Amygdala (tissue), 56 donors: ENCODE data around the gene SETD1A.
A peak's percentile ranks its signal among the peaks of the same experiment; 100 is the strongest.

Source experiments
- DNase-seq, 56 donors: peaks; one replicate each; lab custom pipeline; 2025; lab: John Stamatoyannopoulos, UW

SETD1A gene

GRCh38 chr16:30992931-30993816 lies 35.6 kb downstream of the SETD1A start:
- no peak for DNase-seq

GRCh38 chr16:30995927-30996323 lies 38.4 kb downstream of the SETD1A start:
- DNase-seq, result no peak

GRCh38 chr16:30996324-30996984 lies 38.9 kb downstream of the SETD1A start:
- no peak for DNase-seq

- peak in 17 of 56 donors; percentile 16 to 55 (median 33) for DNase-seq
Observed at GRCh38 chr16:30996985-30997724, 39.6 kb downstream of the SETD1A start.

- DNase-seq, result no peak
Observed at GRCh38 chr16:30997725-30998711, 40.5 kb downstream of the SETD1A start.

- DNase-seq, result peak in 6 of 56 donors; percentile 15 to 39 (median 26)
Observed at GRCh38 chr16:30998852-30999761, 41.6 kb downstream of the SETD1A start.

- DNase-seq, result no peak
Observed at GRCh38 chr16:31000671-31001382, 43.3 kb downstream of the SETD1A start.

- DNase-seq, result no peak
Observed at GRCh38 chr16:31001507-31002249, 44.1 kb downstream of the SETD1A start.

- DNase-seq, result peak in 2 of 56 donors; percentile 20 to 23
Observed at GRCh38 chr16:31002250-31002700, 44.7 kb downstream of the SETD1A start.

GRCh38 chr16:31002862-31003341 lies 45.3 kb downstream of the SETD1A start:
- no peak for DNase-seq

- no peak for DNase-seq
Observed at GRCh38 chr16:31003744-31004143, 46.2 kb downstream of the SETD1A start.

- DNase-seq, result no peak
Observed at GRCh38 chr16:31004658-31005057, 47.1 kb downstream of the SETD1A start.

GRCh38 chr16:31005350-31006085 lies 48.0 kb downstream of the SETD1A start:
- no peak for DNase-seq

GRCh38 chr16:31006086-31006385 lies 48.5 kb downstream of the SETD1A start:
- no peak for DNase-seq

- DNase-seq, result no peak
Observed at GRCh38 chr16:31006589-31006988, 49.0 kb downstream of the SETD1A start.

GRCh38 chr16:31007684-31008083 lies 50.1 kb downstream of the SETD1A start:
- DNase-seq, result no peak

- no peak for DNase-seq
Observed at GRCh38 chr16:31008149-31008548, 50.6 kb downstream of the SETD1A start.
